ENCODE results near the gene ELP4. TPM values are rescaled to one million over a fixed set of nuclear protein-coding genes. Genes with fewer than 3 reads are reported as not detected.
"Not testable (repeated sequence)": the region's sequence is repeated elsewhere in the genome, so short reads cannot be mapped to it uniquely, and the experiment has no call there.

Gene ELP4
- polyA plus RNA-seq, 3 donors from 2014 or later, result 20.9 to 33.9 (median 22.3) TPM

DNA sequence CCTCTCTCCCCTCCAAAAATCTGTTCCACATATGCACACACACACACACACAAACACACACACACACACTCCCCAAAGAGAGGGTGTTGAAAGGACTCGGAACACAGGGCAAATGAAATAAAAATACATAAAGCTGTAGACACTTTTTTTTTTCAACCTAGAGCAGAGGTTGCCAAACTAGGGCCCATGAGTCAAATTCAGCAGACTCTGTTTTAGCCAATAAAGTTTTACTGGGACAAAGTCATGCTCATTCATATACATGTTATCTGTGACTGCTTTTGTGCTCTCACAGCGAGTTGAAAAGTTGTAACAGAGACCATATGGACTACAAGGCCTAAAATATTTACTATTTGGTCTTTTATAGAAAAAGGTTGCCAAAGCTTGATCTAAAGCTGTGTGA, 9.0 kb upstream of the ELP4 start:
- Mint-ChIP-seq H3K4me1 (peaks cover 5 to 35% of the 10 kb centered on the region in 2 donors), H3K27me3 (ENCODE audit: low read depth in 3 of 3) (peaks cover 0 to 2% (median 0%) of the 10 kb centered on the region in 3 donors), H3K27ac (no peak overlapping the region), H3K36me3 (peaks cover 0 to 7% (median 6%) of the 10 kb centered on the region in 3 donors), H3K9me3 (no peaks in the 10 kb centered on the region), H3K4me3 (no peak overlapping the region)
- DNase-seq, result no peak

DNA sequence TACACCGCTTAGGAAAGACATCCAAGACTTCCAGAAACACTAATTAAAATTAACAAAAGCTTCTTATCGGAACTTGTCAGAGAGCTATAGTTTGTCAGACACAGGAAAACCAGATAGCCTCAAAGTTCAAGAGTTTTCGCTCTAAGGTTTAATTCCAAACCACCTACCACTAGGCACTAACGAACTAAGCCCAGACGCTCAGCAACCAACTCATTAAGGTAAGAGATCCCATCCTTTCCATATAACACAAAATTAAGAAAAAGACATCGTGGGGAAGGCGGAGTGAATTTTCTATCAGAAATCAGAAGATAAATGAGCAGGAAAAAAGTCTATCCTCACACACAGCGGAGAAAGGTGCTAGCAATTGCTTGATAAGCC, 527 bp upstream of the ELP4 start:
- Mint-ChIP-seq H3K4me1 (peaks cover 36 to 55% of the 10 kb centered on the region in 2 donors), H3K4me3 (peak overlapping the region; percentile 97 to 100 (median 99))

DNA sequence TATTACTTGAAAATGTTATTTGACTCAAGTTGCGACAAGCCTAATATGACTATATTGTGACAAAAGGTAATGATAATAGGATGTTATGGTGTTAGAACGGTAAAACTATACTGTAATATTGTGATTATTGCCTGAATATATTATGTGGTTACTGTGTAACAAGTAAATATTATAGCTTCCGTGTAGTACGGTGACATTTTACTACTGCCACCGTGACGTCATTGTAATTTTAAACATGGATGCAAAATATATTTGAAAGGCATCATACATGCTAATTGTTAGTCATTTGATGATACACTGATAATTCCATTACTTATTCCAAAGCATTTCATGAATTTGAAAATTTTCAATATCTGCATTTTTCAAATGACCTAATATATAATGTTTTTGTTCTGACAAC, 2.5 kb downstream of the ELP4 start:
- Mint-ChIP-seq H3K9me3 (no peaks in the 10 kb centered on the region), H3K27me3 (ENCODE audit: low read depth in 3 of 3) (peaks cover 6 to 10% (median 7%) of the 10 kb centered on the region in 3 donors), H3K27ac (no peak overlapping the region), H3K4me3 (no peak overlapping the region), H3K4me1 (peaks cover 34 to 42% of the 10 kb centered on the region in 2 donors), H3K36me3 (no peaks in the 10 kb centered on the region)
- DNase-seq, result no peak

More for the DNA sequence above, 527 bp upstream of the ELP4 start:
- Mint-ChIP-seq H3K9me3 (no peaks in the 10 kb centered on the region), H3K36me3 (peaks cover 0 to 2% (median 0%) of the 10 kb centered on the region in 3 donors), H3K27me3 (ENCODE audit: low read depth in 3 of 3) (peaks cover 6 to 10% (median 7%) of the 10 kb centered on the region in 3 donors), H3K27ac (peak overlapping the region; percentile 97 to 100 (median 98))
- no peak for DNase-seq

DNA sequence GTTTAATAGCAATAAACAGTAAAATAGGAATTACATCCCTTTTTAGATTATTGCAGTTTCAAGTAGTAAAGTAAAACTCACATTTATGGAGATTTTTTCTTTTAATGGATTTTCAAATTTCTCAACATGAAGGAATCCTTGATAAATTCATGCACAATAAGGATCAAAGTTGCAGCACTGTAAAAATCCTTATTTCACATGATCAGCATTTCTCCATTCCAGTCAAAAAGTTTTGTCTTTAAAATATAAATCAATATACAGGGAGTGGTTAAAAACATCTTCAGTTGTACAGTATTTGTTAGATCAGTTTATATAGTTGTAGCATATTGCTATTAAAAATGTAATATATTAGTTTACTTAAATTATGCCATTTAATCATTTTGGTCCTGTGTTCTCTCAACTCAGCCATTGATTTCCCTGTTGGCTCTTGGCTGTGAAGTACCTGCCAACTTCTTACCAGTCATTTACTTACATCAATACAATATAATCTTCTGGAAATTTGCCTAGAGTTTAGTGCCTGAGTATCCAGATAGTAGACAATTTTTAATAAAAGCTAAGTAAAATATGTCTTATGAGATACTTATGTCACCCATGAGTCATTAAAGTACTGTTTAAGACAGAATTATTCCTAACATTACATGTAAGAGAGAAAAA, 12.1 kb downstream of the ELP4 start:
- Mint-ChIP-seq H3K27ac (no peak overlapping the region), H3K36me3 (peaks cover 0 to 7% (median 4%) of the 10 kb centered on the region in 3 donors), H3K9me3 (no peaks in the 10 kb centered on the region), H3K27me3 (ENCODE audit: low read depth in 3 of 3) (no peaks in the 10 kb centered on the region), H3K4me1 (no peaks in the 10 kb centered on the region), H3K4me3 (no peak overlapping the region)
- DNase-seq, result no peak

DNA sequence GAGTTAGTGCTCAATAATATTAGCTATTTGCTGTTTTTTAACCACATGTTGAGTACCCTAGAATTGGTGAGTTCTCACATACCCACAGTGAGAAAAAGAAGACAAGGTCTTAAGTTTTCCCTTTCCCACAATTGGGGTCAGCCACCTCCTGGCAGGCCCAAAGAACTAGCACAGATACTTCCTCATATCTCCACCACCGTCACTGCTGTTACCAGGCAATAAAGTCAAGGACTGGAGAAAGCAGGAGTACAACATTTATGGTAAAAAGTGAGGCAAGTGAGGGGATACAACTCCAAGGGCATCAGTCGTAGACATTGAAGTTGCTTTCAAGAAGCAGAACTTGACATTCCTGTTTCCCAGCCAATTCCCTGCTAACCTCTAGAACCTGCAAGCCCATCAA, 19.6 kb downstream of the ELP4 start:
- Mint-ChIP-seq H3K4me1 (peaks cover 4 to 13% of the 10 kb centered on the region in 2 donors), H3K27ac (no peak overlapping the region), H3K9me3 (peaks cover 0 to 3% (median 0%) of the 10 kb centered on the region in 6 donors), H3K36me3 (peaks cover 0 to 9% (median 5%) of the 10 kb centered on the region in 3 donors), H3K27me3 (ENCODE audit: low read depth in 3 of 3) (no peaks in the 10 kb centered on the region), H3K4me3 (no peak overlapping the region)
- no peak for DNase-seq

DNA sequence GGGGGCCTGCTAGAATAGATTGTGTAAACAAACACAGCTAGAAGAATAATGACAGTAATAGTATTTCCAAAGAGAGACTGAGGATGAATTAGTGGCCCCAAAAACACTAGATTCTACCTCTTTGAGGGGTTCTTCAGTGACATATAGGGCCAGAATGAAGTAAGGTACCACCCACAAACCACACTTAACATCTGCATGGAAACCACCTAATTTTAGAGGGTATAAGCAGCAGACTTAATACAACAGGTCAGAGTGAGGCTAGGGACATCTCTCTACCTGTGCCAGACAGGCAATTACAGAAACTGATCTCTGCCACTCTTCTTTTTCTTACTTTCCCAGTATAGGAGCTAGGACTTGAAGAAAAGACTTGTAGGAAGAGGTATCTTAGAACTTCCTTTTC, 20.1 kb downstream of the ELP4 start:
- Mint-ChIP-seq H3K27ac (no peak overlapping the region), H3K36me3 (peaks cover 0 to 5% (median 3%) of the 10 kb centered on the region in 3 donors), H3K27me3 (ENCODE audit: low read depth in 3 of 3) (no peaks in the 10 kb centered on the region), H3K4me1 (peaks cover 4 to 13% of the 10 kb centered on the region in 2 donors), H3K4me3 (no peak overlapping the region), H3K9me3 (peaks cover 0 to 3% (median 0%) of the 10 kb centered on the region in 6 donors)
- no peak for DNase-seq

DNA sequence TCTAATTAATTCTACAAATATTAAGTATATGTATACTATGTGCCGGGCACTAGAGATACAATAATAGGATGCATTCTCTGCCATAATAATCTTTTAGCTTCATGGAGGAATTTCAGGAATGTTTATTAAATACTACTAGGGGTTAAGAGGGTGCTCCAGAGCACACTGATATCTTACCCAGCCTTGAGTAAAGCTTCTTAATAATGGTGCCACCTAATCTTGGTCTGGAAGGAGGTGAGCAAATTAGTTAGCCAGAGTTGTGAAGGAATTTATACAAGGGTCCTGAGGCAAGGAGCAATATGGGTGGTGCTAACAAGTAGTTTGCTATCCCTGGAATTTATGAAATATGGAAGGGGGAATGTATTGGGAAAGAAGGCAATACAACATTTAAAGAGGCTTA, 21.7 kb downstream of the ELP4 start:
- Mint-ChIP-seq H3K4me1 (peaks cover 4 to 13% of the 10 kb centered on the region in 2 donors), H3K27me3 (ENCODE audit: low read depth in 3 of 3) (no peaks in the 10 kb centered on the region), H3K27ac (peak overlapping the region in 1 of 6 donors; percentile 7), H3K4me3 (no peak overlapping the region), H3K9me3 (peaks cover 0 to 3% (median 0%) of the 10 kb centered on the region in 6 donors), H3K36me3 (peaks cover 0 to 5% (median 3%) of the 10 kb centered on the region in 3 donors)
- DNase-seq, result no peak

DNA sequence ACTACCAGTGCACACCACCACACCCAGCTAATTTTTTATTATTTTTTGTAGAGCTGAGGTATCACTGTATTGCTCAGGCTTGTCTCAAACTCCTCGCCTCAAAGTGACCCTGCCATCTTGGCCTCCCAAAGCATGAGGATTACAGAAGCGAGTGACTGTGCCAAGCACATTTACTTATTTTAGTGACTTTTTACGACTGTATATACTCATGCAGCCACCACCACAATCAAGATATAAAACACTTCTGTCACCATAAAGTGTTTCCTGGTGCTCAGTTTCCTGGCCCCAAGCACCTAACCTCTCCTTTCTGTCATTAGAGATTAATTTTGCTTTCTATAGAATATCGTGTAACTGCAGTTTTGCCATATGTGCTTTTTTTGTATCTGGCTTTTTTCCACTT, 25.9 kb downstream of the ELP4 start:
- Mint-ChIP-seq H3K9me3 (peaks cover 0 to 3% (median 0%) of the 10 kb centered on the region in 6 donors), H3K27ac (no peak overlapping the region), H3K36me3 (peaks cover 8 to 18% (median 15%) of the 10 kb centered on the region in 3 donors), H3K4me3 (no peak overlapping the region), H3K27me3 (ENCODE audit: low read depth in 3 of 3) (no peaks in the 10 kb centered on the region), H3K4me1 (no peaks in the 10 kb centered on the region)
- no peak for DNase-seq

DNA sequence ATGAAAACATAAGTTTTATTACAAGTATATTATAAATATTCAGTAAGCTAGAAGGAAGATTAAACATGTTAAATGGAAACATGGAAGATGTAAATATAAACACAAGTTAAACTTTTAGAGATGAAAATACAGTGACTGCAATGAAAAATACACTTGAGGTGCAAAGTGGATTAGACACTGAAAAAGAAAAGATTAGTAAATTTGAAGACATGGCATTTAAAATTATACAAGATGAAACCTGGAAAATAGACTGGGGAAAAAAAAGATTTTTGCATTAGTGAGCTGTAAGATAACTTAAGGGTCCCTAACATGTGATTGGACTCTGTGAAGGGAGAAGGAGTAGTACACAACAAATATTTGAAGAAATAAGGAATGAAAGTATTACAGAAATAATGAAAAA, 33.3 kb downstream of the ELP4 start:
- H3K4me1 Mint-ChIP-seq, result no peaks in the 10 kb centered on the region
- peaks cover 32 to 42% (median 40%) of the 10 kb centered on the region in 3 donors for H3K36me3 Mint-ChIP-seq
- DNase-seq, result no peak
- peaks cover 0 to 1% (median 0%) of the 10 kb centered on the region in 3 donors for H3K27me3 Mint-ChIP-seq (ENCODE audit: low read depth in 3 of 3)
- H3K27ac Mint-ChIP-seq, result no peak overlapping the region
- no peak overlapping the region for H3K4me3 Mint-ChIP-seq
- H3K9me3 Mint-ChIP-seq, result peaks cover 0 to 3% (median under 1%) of the 10 kb centered on the region in 6 donors

DNA sequence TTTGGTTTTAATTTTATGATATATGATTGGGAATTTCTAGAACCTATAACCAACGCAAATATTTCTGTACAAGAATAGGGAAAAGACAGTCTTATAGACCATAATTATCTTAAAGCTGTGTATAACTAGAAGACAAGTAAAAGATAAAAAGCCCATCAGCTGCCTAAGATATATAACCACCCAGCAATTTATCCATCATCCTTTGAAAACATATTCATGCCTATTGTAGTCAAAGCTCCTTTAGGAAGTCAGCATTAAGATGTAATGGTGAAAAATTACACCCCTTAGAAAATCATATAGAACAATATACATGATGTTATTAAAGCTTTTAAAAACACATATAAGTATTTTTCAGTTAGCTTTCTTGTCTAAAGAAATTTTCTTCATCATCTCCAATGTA, 46.4 kb downstream of the ELP4 start:
- Mint-ChIP-seq H3K27ac (no peak overlapping the region), H3K4me3 (no peak overlapping the region), H3K27me3 (ENCODE audit: low read depth in 3 of 3) (no peaks in the 10 kb centered on the region), H3K9me3 (no peaks in the 10 kb centered on the region), H3K4me1 (peaks cover 6 to 10% of the 10 kb centered on the region in 2 donors), H3K36me3 (peaks cover 0 to 6% (median 3%) of the 10 kb centered on the region in 3 donors)
- no peak for DNase-seq

DNA sequence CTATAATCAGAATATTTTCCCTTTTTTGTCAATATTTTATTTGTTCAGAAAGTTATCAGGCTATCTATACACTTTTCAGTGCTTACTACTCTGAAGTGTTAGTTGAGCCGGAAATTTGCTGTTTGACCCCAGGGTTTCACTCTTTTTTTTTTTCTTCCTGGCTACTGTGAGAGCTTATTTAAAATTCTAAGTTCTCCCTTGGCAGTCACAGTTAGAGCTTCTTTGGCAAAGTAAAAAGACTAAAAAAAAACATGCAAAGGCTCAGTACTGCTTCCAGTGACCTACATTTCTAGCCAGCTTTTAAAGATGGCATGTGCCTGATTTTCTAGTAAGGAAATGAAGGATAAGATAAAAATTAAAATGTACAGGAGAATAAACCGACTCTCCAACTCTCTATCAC, 48.4 kb downstream of the ELP4 start:
- peak overlapping the region in 1 of 6 donors; percentile 13 for H3K27ac Mint-ChIP-seq
- no peak overlapping the region for H3K4me3 Mint-ChIP-seq
- no peak for DNase-seq
- peaks cover 0 to 7% (median 3%) of the 10 kb centered on the region in 3 donors for H3K36me3 Mint-ChIP-seq
- no peaks in the 10 kb centered on the region for H3K27me3 Mint-ChIP-seq (ENCODE audit: low read depth in 3 of 3)
- H3K4me1 Mint-ChIP-seq, result peaks cover 6 to 10% of the 10 kb centered on the region in 2 donors
- H3K9me3 Mint-ChIP-seq, result no peaks in the 10 kb centered on the region

DNA sequence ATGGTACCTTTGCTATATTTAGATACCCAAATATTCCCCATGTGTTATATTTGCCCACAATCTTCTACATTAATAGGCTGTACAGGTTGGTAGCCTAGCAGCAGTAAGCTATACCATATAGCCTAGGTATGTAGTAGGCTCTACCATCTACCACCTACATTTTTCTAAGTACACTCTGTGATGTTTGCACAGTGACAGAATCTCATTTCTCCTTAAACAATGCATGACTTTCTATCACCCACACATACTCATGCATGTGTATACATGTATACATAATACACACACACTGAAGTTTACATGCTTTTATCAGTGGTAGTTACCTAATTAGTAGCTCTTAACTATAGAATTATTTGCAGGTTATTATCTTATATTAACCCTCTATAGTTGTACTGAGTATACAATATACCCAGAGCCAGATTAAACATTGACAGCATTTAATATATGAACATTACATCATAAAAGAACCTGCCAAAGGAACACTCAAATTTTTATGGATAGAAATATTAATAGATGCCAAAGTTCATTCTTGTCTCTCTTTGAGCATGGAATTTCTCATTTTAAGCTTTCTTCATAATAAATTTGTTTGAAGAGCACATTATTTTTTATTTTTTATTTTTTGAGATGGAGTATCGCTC, 51.4 kb downstream of the ELP4 start:
- Mint-ChIP-seq H3K36me3 (peaks cover 0 to 4% (median 3%) of the 10 kb centered on the region in 3 donors), H3K27me3 (ENCODE audit: low read depth in 3 of 3) (no peaks in the 10 kb centered on the region), H3K9me3 (peaks cover 0 to 5% (median 2%) of the 10 kb centered on the region in 6 donors), H3K4me3 (no peak overlapping the region), H3K27ac (no peak overlapping the region), H3K4me1 (peaks cover 6 to 10% of the 10 kb centered on the region in 2 donors)
- no peak for DNase-seq

DNA sequence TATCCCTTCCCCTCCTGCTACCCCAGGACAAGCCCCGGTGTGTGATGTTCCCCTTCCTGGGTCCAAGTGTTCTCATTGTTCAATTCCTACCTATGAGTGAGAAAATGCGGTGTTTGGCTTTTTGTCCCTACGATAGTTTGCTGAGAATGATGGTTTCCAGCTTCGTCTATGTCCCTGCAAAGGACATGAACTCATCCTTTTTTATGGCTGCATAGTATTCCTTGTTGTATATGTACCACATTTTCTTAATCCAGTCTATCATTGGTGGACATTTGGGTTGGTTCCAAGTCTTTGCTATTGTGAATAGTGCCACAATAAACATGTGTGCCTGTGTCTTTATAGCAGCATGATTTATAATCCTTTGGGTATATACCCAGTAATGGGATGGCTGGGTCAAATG, 55.0 kb downstream of the ELP4 start:
- H3K4me3 Mint-ChIP-seq; H3K27me3 Mint-ChIP-seq (ENCODE audit: low read depth in 3 of 3); H3K27ac Mint-ChIP-seq; H3K4me1 Mint-ChIP-seq; DNase-seq; H3K9me3 Mint-ChIP-seq: not testable (repeated sequence)
- H3K36me3 Mint-ChIP-seq, result peaks cover 3 to 23% (median 8%) of the 10 kb centered on the region in 3 donors

DNA sequence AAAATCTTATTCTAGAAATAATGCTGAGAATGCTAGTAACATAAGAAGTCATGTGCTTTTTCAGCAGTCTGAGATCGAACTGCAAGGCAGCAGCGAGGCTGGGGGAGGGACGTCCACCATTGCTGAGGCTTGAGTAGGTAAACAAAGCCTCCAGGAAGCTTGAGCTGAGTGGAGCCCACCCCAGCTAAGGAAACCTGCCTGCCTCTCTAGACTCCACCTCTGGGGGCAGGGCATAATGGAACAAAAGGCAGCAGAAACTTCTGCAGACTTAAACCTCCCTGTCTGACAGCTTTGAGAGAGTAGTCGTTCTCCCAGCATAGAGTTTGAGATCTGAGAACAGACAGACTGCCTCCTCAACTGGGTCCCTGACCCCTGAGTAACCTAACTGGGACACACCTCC, 64.6 kb downstream of the ELP4 start:
- peaks cover 0 to 24% (median 22%) of the 10 kb centered on the region in 3 donors for H3K36me3 Mint-ChIP-seq
- H3K4me3 Mint-ChIP-seq; H3K27ac Mint-ChIP-seq; H3K4me1 Mint-ChIP-seq; H3K27me3 Mint-ChIP-seq (ENCODE audit: low read depth in 3 of 3); DNase-seq: not testable (repeated sequence)
- peaks cover 14 to 22% (median 18%) of the 10 kb centered on the region in 6 donors for H3K9me3 Mint-ChIP-seq

Measured in immature natural killer cell (primary cell).